ENCODE results near the gene TP63. TPM values are rescaled to one million over a fixed set of nuclear protein-coding genes. Genes with fewer than 3 reads are reported as not detected.

TP63 gene
- total and polyA plus RNA-seq, 7 experiments from 2014 or later, result 0.11 to 0.97 (median 0.20) TPM; not detected in 4

Small RNA genes lying within 50 kb of the gene (microRNA-seq; reads per million reads assigned to microRNA genes)
- not detected for gene MIR944 (ENCODE audit: borderline microRNAs expressed)
